ENCODE results near the gene CCL7.

CCL7 gene

GRCh38 chr17:34308371-34308770 is 38.4 kb downstream of the CCL7 start:
- H3K9me2 ChIP-seq (replicated peaks; ENCODE audit: control insufficient read depth, low read length) = no peaks in the 10 kb centered on the region
- H3K79me2 ChIP-seq (ENCODE audit: control insufficient read depth, low read length) = no peaks in the 10 kb centered on the region
- no peaks in the 10 kb centered on the region for H3K9me3 ChIP-seq (ENCODE audit: control insufficient read depth, insufficient read depth, low read length)
- H3K4me1 ChIP-seq (ENCODE audit: control insufficient read depth, low read length) = no peaks in the 10 kb centered on the region
- no peak for TF ChIP-seq CTCF (IDR thresholded peaks at IDR 0.05; ENCODE audit: low read depth, low read length, poor library complexity, severe bottlenecking)
- no peak for TF ChIP-seq EZH2phosphoT487 (IDR thresholded peaks at IDR 0.05; ENCODE audit: borderline replicate concordance, low read length)
- no peak overlapping the region for H3K4me2 ChIP-seq (ENCODE audit: low read length)
- H3F3A ChIP-seq (ENCODE audit: control insufficient read depth, insufficient read depth) = no peaks in the 10 kb centered on the region
- no peak overlapping the region for H3K27ac ChIP-seq (ENCODE audit: low read depth, low read length)
- H3K4me3 ChIP-seq (ENCODE audit: low read length) = no peak overlapping the region
- H4K20me1 ChIP-seq (ENCODE audit: control insufficient read depth, insufficient read depth, low read depth, low read length) = no peaks in the 10 kb centered on the region
- no peaks in the 10 kb centered on the region for H3K36me3 ChIP-seq (ENCODE audit: control insufficient read depth, low read length)
- H3K27me3 ChIP-seq (ENCODE audit: control insufficient read depth, low read length) = peaks cover 3% of the 10 kb centered on the region

GRCh38 chr17:34311291-34311690 is 41.3 kb downstream of the CCL7 start:
- H3K79me2 ChIP-seq (ENCODE audit: control insufficient read depth, low read length) = no peaks in the 10 kb centered on the region
- TF ChIP-seq CTCF (IDR thresholded peaks at IDR 0.05; ENCODE audit: low read depth, low read length, poor library complexity, severe bottlenecking) = no peak
- TF ChIP-seq EZH2phosphoT487 (IDR thresholded peaks at IDR 0.05; ENCODE audit: borderline replicate concordance, low read length) = no peak
- peaks cover 17% of the 10 kb centered on the region for H3K27me3 ChIP-seq (ENCODE audit: control insufficient read depth, low read length)
- no peaks in the 10 kb centered on the region for H3K9me3 ChIP-seq (ENCODE audit: control insufficient read depth, insufficient read depth, low read length)
- H3K9me2 ChIP-seq (replicated peaks; ENCODE audit: control insufficient read depth, low read length) = no peaks in the 10 kb centered on the region
- no peak overlapping the region for H3K27ac ChIP-seq (ENCODE audit: low read depth, low read length)
- H3F3A ChIP-seq (ENCODE audit: control insufficient read depth, insufficient read depth) = no peaks in the 10 kb centered on the region
- no peaks in the 10 kb centered on the region for H3K36me3 ChIP-seq (ENCODE audit: control insufficient read depth, low read length)
- no peaks in the 10 kb centered on the region for H4K20me1 ChIP-seq (ENCODE audit: control insufficient read depth, insufficient read depth, low read depth, low read length)
- no peaks in the 10 kb centered on the region for H3K4me1 ChIP-seq (ENCODE audit: control insufficient read depth, low read length)
- no peak overlapping the region for H3K4me3 ChIP-seq (ENCODE audit: low read length)
- no peak overlapping the region for H3K4me2 ChIP-seq (ENCODE audit: low read length)

GRCh38 chr17:34312080-34312479 is 42.1 kb downstream of the CCL7 start:
- H3K27me3 ChIP-seq (ENCODE audit: control insufficient read depth, low read length) = peaks cover 17% of the 10 kb centered on the region
- H3K27ac ChIP-seq (ENCODE audit: low read depth, low read length) = no peak overlapping the region
- TF ChIP-seq CTCF (IDR thresholded peaks at IDR 0.05; ENCODE audit: low read depth, low read length, poor library complexity, severe bottlenecking) (no peak), EZH2phosphoT487 (IDR thresholded peaks at IDR 0.05; ENCODE audit: borderline replicate concordance, low read length) (no peak)
- H4K20me1 ChIP-seq (ENCODE audit: control insufficient read depth, insufficient read depth, low read depth, low read length) = no peaks in the 10 kb centered on the region
- H3K4me2 ChIP-seq (ENCODE audit: low read length) = no peak overlapping the region
- no peaks in the 10 kb centered on the region for H3K9me2 ChIP-seq (replicated peaks; ENCODE audit: control insufficient read depth, low read length)
- H3K9me3 ChIP-seq (ENCODE audit: control insufficient read depth, insufficient read depth, low read length) = no peaks in the 10 kb centered on the region
- H3K79me2 ChIP-seq (ENCODE audit: control insufficient read depth, low read length) = no peaks in the 10 kb centered on the region
- no peak overlapping the region for H3K4me3 ChIP-seq (ENCODE audit: low read length)
- H3K4me1 ChIP-seq (ENCODE audit: control insufficient read depth, low read length) = no peaks in the 10 kb centered on the region
- H3K36me3 ChIP-seq (ENCODE audit: control insufficient read depth, low read length) = no peaks in the 10 kb centered on the region
- no peaks in the 10 kb centered on the region for H3F3A ChIP-seq (ENCODE audit: control insufficient read depth, insufficient read depth)

GRCh38 chr17:34313164-34313563 is 43.1 kb downstream of the CCL7 start:
- TF ChIP-seq CTCF (IDR thresholded peaks at IDR 0.05; ENCODE audit: low read depth, low read length, poor library complexity, severe bottlenecking) (no peak), EZH2phosphoT487 (IDR thresholded peaks at IDR 0.05; ENCODE audit: borderline replicate concordance, low read length) (no peak)
- H3K4me2 ChIP-seq (ENCODE audit: low read length) = no peak overlapping the region

More at GRCh38 chr17:34313164-34313563, 43.1 kb downstream of the CCL7 start:
- H3F3A ChIP-seq (ENCODE audit: control insufficient read depth, insufficient read depth) = no peaks in the 10 kb centered on the region
- H3K79me2 ChIP-seq (ENCODE audit: control insufficient read depth, low read length) = no peaks in the 10 kb centered on the region
- H4K20me1 ChIP-seq (ENCODE audit: control insufficient read depth, insufficient read depth, low read depth, low read length) = no peaks in the 10 kb centered on the region
- H3K4me1 ChIP-seq (ENCODE audit: control insufficient read depth, low read length) = no peaks in the 10 kb centered on the region
- H3K9me2 ChIP-seq (replicated peaks; ENCODE audit: control insufficient read depth, low read length) = no peaks in the 10 kb centered on the region
- H3K36me3 ChIP-seq (ENCODE audit: control insufficient read depth, low read length) = no peaks in the 10 kb centered on the region
- H3K27ac ChIP-seq (ENCODE audit: low read depth, low read length) = no peak overlapping the region
- H3K27me3 ChIP-seq (ENCODE audit: control insufficient read depth, low read length) = peaks cover 17% of the 10 kb centered on the region
- H3K9me3 ChIP-seq (ENCODE audit: control insufficient read depth, insufficient read depth, low read length) = no peaks in the 10 kb centered on the region
- no peak overlapping the region for H3K4me3 ChIP-seq (ENCODE audit: low read length)
